Airway epithelial cell (primary cell): Measurements from ENCODE around the gene GLI3. TPM values are rescaled to one million over a fixed set of nuclear protein-coding genes. Genes with fewer than 3 reads are reported as not detected.

Experiments used
- total RNA-seq: library from RNA; depleted of rRNA; stranded (reverse); fragments of >200 nt; gene quantifications from 2 replicates; pipeline ENCODE4 v1.2.3, GENCODE V29; 2015

Gene GLI3
- total RNA-seq: 2.8 and 5.3 TPM in 2 replicates

GRCh38 chr7:42236976-42237810 lies at the start of gene GLI3:
Gene GLI3 (minus strand): TSS chr7:42237209. CDS start chr7:42223253, 13,956 bp downstream.

